Raji (cell line): ENCODE measurements around the gene ZNF831.

Experiments used
- POLR2A ChIP-seq: IDR thresholded peaks from 2 replicates; pipeline ENCODE4 v1.6.1; 2011; ENCODE audit warnings: low read depth, low read length, control low read depth; ENCODE audit not compliant: insufficient read depth

Gene ZNF831

DNA sequence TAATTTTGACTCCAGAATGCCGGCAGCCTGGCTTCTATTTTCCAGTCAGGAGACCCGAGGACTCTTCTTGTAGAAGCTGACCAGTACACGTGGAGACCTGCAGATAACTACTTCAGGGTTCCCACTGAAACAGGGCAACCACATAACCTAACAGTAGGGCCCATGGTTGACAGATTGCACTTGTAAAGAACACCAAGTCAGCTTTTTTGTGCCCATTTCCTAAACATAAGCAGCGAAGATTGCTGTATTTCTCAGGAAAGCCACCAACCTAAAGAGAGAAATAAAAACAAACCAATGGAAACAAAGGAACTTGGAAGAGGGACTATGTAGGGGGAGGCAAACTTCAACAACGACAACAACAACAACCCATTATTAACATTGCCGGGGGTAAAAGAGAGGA lies 86.7 kb downstream of the ZNF831 start:
- no peak for TF ChIP-seq POLR2A

DNA sequence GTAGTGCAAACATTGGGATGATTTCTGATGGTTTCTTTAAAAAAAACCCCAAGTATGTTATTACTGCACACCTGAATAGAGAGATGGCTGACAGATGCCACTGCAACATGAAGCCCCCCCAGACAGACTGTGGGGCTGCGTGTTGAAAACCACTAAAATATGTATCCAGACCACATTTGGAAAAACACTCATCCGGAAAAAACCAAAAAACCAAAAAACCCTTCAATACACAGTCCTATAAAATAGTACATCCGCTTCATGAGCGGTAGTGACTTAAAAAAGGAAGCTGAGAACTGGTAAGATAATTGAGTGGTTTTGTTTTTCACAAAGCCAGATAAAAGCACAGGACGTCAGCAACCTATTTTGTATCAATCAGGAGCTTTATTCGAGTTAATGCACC lies 89.7 kb downstream of the ZNF831 start:
- TF ChIP-seq POLR2A: no peak

DNA sequence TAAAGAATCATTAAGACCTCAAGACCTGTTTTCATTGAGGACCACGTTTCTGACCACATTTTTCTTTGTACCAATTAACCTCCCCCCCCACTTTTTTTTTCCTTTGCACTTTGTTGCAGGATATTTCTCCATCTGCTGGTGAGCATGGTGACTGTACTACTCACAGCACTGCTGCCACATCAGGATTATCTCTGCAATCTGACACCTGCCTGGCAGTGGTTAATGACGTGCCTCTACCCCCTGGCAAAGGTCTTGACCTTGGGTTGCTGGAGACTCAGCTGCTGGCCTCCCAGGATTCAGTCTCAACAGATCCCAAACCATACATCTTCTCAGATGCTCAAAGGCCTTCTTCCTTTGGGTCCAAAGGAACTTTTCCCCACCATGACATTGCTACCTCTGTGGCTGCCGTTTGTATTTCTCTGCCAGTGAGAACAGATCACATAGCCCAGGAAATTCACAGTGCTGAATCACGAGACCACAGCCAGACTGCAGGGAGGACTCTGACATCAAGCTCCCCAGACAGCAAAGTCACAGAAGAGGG lies 90.2 kb downstream of the ZNF831 start:
- no peak for TF ChIP-seq POLR2A

DNA sequence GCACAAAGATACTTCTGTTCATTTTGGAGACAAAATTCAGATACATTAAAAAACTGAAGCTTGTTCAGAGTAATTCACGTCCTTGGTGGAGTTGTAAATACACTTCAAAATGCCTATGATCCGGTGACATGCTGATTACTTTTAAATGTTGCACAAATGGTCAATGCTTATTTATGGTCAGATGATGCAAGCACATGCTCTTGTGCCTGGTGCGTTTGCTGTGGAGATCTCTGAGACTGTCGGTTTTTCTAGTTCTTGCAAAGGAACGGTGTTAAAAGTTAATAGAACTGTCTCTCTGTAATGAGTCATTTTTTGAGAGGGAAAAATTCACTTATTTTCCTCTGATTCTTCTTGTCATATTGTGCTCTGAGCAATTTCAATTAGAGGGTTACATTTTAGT lies 91.6 kb downstream of the ZNF831 start:
- TF ChIP-seq POLR2A: no peak

DNA sequence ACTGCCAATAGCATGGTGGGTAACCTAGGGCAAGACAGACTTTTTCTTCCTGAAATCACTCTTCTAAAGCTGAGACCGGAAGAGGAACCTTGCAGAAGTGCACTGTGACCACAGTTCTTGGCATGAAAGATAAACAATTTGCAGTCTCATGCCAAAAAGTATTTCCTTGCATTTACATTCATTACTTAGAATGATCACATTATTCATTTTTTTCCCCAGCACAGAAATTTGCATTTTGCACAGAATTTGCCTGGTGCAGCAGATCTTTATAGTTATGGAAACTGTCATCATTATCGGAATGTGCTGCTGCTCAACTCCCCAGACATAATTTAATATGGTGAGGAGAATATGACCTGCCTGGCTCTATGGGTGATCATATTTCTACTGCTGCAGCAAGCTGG lies 94.6 kb downstream of the ZNF831 start:
- TF ChIP-seq POLR2A: no peak

DNA sequence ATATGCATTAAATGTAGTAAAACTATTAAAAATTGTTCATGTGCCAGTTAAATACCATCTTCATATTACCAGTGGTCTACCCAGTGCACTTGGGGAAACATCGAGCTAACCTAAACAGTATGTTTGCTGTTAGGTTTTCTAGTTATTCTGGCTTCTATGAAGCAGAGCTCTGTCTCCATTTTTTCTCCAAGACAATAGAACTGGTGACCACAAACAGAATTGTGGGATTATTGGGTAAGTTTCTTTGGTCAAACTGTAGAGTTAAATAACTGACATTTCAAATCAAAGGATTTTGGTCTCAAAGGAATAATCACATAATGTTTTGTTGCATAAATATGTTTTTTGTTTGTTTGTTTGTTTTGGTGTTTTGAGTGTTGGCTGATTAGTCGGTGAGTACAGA lies 96.3 kb downstream of the ZNF831 start:
- TF ChIP-seq POLR2A: no peak

DNA sequence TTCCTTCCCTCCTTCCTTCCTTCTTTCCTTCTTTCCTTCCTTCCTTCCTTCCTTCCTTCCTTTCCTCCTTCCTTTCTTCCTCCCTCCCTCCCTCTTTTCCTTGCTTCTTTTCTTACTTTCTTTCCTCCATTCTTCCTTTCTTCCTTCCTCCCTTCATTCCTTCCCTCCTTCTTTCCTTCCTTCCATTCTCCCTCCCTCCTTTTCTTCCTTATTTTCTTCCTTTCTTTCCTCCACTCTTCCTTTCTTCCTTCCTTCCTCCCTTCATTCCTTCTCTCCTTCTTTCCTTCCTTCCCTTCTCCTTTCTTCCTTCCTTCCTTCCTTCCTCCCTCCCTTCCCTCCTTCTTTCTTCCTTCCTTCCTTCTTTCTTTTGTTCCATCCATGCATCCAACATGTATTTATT lies 101.7 kb downstream of the ZNF831 start:
- no peak for TF ChIP-seq POLR2A

DNA sequence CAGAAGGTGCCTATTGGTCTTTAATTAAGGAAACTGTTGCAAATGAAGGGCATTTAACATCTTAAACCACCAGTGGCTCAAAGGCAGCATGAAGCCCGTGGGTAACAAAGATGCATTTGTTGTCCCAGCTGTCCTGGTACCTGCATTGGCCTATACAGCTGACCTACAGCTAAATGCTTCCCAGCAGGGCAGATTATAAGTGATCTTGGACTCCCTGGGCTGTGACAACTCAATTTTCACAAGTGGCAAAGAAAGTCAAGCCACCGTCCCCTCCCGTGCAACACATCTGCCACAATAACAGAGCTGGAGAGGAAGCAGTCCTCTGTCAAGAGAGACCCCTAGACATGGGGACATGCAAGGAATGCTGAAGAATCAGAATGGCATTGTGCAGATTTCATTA lies 105.2 kb downstream of the ZNF831 start:
- no peak for TF ChIP-seq POLR2A

DNA sequence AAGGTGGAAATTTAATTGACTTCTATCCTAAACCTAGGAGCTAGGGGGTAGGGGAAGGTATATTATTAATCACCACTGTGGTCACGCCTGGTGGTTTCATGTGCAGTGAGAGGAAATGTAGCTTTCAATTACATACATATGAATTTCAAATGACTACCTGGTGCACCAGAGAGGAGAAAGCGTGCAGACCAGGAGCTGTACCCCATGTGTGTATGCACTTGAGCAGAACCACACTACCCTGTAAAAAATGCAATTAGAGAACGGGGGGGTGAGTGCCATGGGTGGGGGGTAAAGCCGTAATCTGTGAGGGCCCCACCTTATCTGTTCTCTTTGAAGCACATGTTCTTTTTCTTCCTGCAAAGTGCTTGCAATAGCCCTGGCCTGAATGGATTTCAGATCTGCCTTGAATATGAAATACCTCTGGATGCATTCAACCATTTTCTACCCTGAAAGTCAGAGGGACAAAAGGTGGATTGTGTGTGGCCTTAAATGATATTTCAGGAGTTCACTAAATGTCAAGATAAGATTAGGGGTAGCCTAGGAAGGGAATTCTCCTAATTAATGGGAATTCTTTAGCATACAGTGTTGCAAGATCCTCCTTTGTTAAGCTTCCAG lies 105.9 kb downstream of the ZNF831 start:
- TF ChIP-seq POLR2A: no peak

DNA sequence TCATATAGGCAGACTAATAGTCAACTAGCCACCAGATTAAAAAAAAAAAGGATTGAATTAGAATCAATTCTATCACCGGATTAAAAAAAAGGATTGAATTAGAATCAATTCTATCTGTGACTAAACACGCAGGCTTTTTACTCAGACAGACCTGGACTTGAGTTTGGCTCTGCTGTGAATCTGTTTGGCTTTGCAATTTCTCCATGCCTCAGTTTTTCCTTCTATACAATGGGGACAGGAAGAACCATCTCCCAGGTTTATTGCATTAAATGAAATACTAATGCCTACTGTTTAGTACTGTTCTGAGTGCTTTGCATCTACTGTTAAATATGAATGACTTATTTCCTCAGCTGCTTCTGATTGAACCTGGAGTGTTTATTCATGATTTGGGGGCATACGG lies 106.8 kb downstream of the ZNF831 start:
- TF ChIP-seq POLR2A: no peak

DNA sequence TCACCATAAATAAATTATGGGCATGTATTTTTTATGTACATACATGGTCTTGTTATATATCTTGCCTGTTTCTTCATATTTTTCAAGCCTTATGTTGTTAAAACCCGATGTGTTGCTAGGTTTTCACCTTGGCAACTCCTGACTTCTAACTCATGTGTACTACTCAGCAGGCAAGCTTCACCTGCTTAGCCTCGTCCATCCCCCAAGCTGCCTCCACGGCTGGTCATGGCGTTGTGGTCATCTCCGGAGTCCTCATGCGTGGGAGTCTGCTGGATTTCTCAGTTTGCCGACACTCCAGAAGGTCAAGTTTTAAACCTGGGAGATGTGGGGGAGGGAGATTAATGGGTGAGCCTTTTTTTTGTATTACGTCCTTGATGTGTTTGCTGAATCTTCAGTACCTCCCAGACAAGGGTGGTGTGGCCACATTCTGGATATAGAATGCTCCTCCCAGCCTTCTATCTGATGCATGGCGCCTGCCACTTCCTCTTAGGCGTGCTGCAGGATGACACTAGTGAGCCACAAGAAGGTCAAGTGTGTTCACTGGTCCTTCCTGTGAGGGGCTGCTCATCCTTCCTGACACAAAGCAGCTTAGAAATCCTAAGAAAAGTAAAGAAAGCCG lies 110.2 kb downstream of the ZNF831 start:
- TF ChIP-seq POLR2A: no peak

DNA sequence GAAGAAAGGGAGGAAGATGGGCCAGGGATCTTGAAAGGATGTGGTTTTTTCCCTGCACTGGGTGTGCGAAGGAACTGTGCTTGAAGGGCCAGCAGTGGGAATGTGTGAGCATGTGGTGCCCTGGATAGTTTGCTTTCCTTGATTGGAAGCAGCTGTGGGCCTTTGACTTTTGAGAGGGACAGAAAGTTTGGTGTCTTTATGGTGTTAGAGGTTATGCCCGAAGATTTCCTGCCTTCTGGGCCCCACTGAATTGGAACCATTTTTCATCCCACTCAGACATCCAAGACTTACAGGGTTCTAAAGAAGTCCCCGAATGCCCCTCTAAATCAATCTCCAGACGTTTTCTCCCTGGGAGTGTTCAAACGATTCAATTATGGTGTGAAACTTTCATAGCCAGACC lies 113.3 kb downstream of the ZNF831 start:
- TF ChIP-seq POLR2A: no peak

DNA sequence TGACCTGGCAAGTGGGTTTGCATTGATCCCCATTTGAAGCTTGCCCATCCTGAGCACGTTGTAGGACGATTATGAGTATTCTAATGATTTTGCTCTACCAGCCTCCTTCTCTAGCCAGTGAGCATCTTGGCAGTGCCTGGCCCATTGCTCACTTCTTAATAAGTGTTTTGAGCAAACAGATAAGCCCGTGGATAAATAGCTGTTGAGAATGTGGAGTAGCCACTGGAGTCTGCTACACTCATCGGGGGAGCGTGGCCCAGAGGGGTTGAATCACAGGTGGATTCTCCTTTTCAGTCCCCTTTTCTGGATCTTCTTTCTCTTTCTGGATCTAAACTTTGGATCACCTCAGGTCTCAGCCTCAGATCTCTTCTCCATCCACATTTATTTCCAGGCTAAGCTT lies 120.8 kb downstream of the ZNF831 start:
- TF ChIP-seq POLR2A: no peak

DNA sequence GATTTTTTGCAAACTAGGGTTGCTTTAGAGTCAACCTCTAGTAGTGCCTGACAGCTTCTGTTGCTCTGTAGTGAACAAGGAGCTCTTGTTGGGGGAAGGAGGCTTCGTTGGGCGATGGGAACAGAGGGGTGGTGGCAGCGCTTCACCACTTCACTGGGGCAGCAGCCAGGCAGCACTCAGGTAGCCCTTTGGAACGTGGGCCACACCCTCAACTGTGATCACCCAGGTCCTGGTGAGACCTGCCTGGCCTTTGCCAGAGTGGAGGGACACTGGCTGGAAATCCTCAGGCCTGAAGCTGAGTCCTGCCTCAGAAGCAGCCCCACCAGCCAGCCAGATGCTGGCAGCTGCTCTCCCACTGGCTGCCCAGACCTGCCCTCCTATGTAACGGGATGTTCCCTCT lies 126.4 kb downstream of the ZNF831 start:
- no peak for TF ChIP-seq POLR2A

DNA sequence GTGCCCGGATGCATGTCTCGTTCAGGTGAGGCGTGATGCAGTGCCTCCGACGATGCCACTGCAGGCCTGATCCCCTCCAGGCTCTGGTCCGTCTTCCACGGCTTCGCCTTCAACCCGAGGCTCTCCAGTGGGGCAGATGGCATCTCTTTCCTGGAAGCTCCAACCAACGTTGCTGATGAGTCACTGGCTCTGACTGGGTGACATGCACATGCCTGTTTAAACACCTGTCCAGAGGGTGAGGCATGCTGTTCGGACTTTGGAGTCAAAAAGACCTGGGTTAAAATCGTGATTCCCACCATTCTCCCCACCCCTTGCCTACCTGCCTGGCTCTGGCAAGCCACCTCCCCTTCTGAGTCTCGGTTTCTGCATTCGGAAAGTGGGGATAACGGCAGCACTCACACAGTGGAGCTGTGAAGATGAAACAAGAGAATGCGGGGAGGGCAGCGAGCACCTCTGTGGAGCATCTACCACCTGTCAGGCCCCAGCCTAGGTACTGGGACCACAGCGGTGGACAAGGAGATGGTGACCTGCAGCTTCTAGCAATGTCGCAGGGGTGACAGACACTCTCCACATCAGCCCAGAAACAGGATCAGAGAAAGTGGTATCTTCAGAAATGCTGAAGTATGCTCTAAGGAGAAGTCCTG lies 128.2 kb downstream of the ZNF831 start:
- TF ChIP-seq POLR2A: no peak

DNA sequence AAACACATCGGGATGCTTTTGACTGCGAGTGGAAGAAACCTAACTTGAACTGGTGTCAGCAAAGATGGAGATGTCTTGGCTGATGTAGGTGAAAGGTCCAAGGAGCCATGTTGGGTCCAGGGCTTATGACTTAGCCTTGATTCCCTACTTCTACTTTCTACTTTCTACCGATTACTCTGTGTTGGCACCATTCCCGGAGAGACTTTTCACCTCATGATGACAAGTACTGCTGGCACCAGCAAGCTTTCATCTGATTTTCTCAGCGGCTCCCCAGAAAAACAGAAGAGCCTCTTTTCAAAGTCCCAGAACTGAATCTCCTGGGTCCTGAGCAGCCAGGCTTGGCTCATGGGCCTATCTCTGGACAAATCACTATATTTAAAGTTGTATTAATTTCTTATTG lies 131.9 kb downstream of the ZNF831 start:
- TF ChIP-seq POLR2A: no peak

DNA sequence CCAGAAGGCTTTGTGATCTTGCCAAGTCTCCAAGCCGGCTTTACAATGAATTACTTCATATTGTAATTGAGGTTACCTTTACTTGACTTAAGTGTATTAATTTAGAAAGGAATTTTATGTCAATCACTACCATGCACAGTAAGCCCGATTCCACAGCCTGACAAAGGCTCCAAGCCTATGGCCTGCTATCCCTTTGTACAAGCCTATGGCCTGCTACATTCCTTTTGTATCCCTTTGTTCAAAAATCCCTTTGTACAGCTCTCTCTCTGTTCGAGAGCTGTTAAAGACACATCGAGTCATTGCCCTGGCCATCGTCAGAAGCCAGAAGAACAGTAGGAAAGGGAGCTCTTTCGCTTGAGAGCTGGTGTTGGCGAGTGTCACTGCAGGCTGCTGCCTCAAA lies 134.1 kb downstream of the ZNF831 start:
- TF ChIP-seq POLR2A: no peak

DNA sequence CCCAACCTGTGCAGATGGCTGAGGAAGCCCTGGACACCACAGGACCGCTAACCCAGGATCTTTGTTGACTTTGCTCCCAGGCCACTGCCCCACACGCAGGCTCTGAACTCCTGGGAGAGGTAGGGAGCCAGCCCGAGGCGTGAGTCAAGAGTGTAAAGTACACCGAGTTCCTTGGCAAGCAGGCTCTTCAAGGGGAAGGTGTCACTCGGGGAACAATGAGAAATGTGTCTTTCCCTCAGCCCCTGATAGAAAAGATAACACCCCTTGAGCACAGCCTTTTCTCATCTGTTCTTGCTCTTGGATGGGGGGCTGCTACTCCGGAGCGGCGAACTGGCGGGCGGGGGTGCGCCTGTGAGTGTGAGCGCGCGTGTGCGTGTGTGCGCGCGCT lies 136.3 kb downstream of the ZNF831 start:
- TF ChIP-seq POLR2A: no peak
